CD4-positive, alpha-beta T cell (primary cell): ENCODE data around the gene SRGAP1. TPM values are rescaled to one million over a fixed set of nuclear protein-coding genes. Genes with fewer than 3 reads are reported as not detected.

Experiments used
- ATAC-seq: fragments of 200-7000 bp; cut with Tn5 transposase; one replicate; pipeline ENCODE4 v1.10.0; 2022; ENCODE audit warnings: mild to moderate bottlenecking; ENCODE audit not compliant: poor library complexity
- CTCF ChIA-PET: fragments of 350-600 bp; sonication (Branson Sonifier 250); formaldehyde crosslinking; loops from one replicate; lab custom pipeline; 2021; ENCODE audit warnings: antibody characterized with exemption, inconsistent platforms; lab: Charles Lee
- POLR2A ChIA-PET: fragments of 350-600 bp; sonication (Branson Sonifier 250); formaldehyde crosslinking; loops from one replicate; lab custom pipeline; 2021; ENCODE audit warnings: antibody characterized with exemption, inconsistent platforms; lab: Charles Lee
- DNase-seq, 14 experiments: peaks; one replicate each; pipeline ENCODE4 v3.0.0-alpha.2; 2013 to 2020; ENCODE audit warnings: mixed read lengths in 2 of 14
- H3K27ac ChIP-seq, 2 donors: one replicate each; pipeline versions ENCODE4 v1.5.1 to v1.7.0; 2013; ENCODE audit warnings: low read length in 2 of 2, low read depth in 1 of 2, mild to moderate bottlenecking in 1 of 2
- H3K27me3 ChIP-seq, 2 experiments: 1 replicate in 1 of 2; 2 replicates in 1 of 2; pipeline versions ENCODE4 v1.6.1 to v1.7.0; 2013; ENCODE audit warnings: low read length in 2 of 2, control low read depth in 1 of 2, mild to moderate bottlenecking in 1 of 2, moderate library complexity in 1 of 2; ENCODE audit not compliant: insufficient read depth in 2 of 2, control insufficient read depth in 1 of 2
- H3K36me3 ChIP-seq: one replicate; pipeline ENCODE4 v1.6.1; 2013; ENCODE audit warnings: low read length, control low read depth; ENCODE audit not compliant: insufficient read depth
- H3K4me1 ChIP-seq: one replicate; pipeline ENCODE4 v1.6.1; 2013; ENCODE audit warnings: low read length, control low read depth; ENCODE audit not compliant: insufficient read depth
- H3K4me3 ChIP-seq: one replicate; pipeline ENCODE4 v1.5.1; 2013; ENCODE audit warnings: mild to moderate bottlenecking, low read length, moderate library complexity
- H3K9me3 ChIP-seq, 2 experiments: 1 replicate in 1 of 2; 2 replicates in 1 of 2; pipeline versions ENCODE4 v1.6.1 to v1.7.0; 2013; ENCODE audit warnings: low read length in 2 of 2, mild to moderate bottlenecking in 2 of 2, control low read depth in 1 of 2, moderate library complexity in 1 of 2; ENCODE audit not compliant: control insufficient read depth in 1 of 2, insufficient read depth in 1 of 2
- H3K27ac Mint-ChIP-seq: one replicate; pipeline ENCODE4 v1.8.0; 2020; ENCODE audit warnings: mixed read lengths
- H3K27me3 Mint-ChIP-seq: one replicate; pipeline ENCODE4 v1.8.0; 2021; ENCODE audit warnings: mixed read lengths
- H3K36me3 Mint-ChIP-seq: one replicate; pipeline ENCODE4 v1.8.0; 2021; ENCODE audit warnings: low read depth, mixed read lengths
- H3K4me1 Mint-ChIP-seq: one replicate; pipeline ENCODE4 v1.8.0; 2021; ENCODE audit warnings: low read depth, mixed read lengths
- H3K4me3 Mint-ChIP-seq: one replicate; pipeline ENCODE4 v1.8.0; 2020; ENCODE audit warnings: mild to moderate bottlenecking, mixed read lengths
- H3K9me3 Mint-ChIP-seq: one replicate; pipeline ENCODE4 v1.8.0; 2020; ENCODE audit warnings: mixed read lengths
- intact Hi-C, 2 experiments: fragments of 100-400 bp; cut with DNase I in 1 of 2; cut with micrococcal nuclease in 1 of 2; formaldehyde crosslinking; loops; one replicate each; pipeline versions ENCODE4 v1.15.1 to v1.9.0; 2023 to 2025; cut with DNase I, micrococcal nuclease
- total RNA-seq, 174 experiments: library from RNA in 2 of 174; stranded (reverse) in 2 of 174; gene quantifications; one replicate each; pipeline ENCODE4 v1.2.3 and lab custom pipeline; 2021 to 2026
- TF ChIP-seq, protein P1 (sequence below): fragments of 200-600 bp; IDR thresholded peaks from one replicate; pipeline ENCODE4 v1.8.0; 2022; ENCODE audit warnings: antibody characterized with exemption, mild to moderate bottlenecking

SRGAP1 gene
- total RNA-seq, 2 experiments from 2014 or later = 0.03 TPM; not detected in 1

DNA sequence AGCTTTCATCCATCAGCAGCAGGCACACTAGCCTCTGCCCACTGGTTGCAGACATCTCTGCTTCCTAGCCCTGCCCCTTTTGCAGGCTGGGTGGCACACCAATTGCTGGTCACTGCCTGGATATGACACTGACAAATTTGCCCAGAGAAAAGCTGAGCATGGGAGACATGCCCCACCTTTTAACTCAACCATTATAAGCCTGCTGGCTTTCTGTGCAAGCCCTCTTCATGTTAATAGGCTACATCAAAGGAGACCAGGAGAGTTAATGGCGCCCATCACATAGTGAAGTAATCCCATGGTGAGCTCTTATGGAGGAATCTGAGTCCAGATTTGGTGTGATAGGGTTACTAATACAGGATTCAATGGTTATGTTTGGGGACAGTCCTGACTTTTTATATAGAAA, 238.4 kb downstream of the SRGAP1 start:
- H3K4me3 Mint-ChIP-seq = no peak overlapping the region
- DNase-seq (no peak), ATAC-seq (no peak)
- no peaks in the 10 kb centered on the region for H3K36me3 Mint-ChIP-seq
- no peak overlapping the region for H3K27ac Mint-ChIP-seq
- no peaks in the 10 kb centered on the region for H3K4me1 Mint-ChIP-seq
- no peak overlapping the region for H3K27ac ChIP-seq
- TF ChIP-seq, protein P1, sequence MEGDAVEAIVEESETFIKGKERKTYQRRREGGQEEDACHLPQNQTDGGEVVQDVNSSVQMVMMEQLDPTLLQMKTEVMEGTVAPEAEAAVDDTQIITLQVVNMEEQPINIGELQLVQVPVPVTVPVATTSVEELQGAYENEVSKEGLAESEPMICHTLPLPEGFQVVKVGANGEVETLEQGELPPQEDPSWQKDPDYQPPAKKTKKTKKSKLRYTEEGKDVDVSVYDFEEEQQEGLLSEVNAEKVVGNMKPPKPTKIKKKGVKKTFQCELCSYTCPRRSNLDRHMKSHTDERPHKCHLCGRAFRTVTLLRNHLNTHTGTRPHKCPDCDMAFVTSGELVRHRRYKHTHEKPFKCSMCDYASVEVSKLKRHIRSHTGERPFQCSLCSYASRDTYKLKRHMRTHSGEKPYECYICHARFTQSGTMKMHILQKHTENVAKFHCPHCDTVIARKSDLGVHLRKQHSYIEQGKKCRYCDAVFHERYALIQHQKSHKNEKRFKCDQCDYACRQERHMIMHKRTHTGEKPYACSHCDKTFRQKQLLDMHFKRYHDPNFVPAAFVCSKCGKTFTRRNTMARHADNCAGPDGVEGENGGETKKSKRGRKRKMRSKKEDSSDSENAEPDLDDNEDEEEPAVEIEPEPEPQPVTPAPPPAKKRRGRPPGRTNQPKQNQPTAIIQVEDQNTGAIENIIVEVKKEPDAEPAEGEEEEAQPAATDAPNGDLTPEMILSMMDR = no peak
- H3K36me3 ChIP-seq = no peaks in the 10 kb centered on the region
- no peaks in the 10 kb centered on the region for H3K9me3 Mint-ChIP-seq
- CTCF ChIA-PET = no interaction called here
- peaks cover 15% of the 10 kb centered on the region for H3K27me3 Mint-ChIP-seq
- H3K9me3 ChIP-seq = no peaks in the 10 kb centered on the region
- H3K4me3 ChIP-seq = no peak overlapping the region
- intact Hi-C loops = no loop called here
- no peaks in the 10 kb centered on the region for H3K27me3 ChIP-seq
- POLR2A ChIA-PET = no interaction called here
- H3K4me1 ChIP-seq = no peaks in the 10 kb centered on the region

DNA sequence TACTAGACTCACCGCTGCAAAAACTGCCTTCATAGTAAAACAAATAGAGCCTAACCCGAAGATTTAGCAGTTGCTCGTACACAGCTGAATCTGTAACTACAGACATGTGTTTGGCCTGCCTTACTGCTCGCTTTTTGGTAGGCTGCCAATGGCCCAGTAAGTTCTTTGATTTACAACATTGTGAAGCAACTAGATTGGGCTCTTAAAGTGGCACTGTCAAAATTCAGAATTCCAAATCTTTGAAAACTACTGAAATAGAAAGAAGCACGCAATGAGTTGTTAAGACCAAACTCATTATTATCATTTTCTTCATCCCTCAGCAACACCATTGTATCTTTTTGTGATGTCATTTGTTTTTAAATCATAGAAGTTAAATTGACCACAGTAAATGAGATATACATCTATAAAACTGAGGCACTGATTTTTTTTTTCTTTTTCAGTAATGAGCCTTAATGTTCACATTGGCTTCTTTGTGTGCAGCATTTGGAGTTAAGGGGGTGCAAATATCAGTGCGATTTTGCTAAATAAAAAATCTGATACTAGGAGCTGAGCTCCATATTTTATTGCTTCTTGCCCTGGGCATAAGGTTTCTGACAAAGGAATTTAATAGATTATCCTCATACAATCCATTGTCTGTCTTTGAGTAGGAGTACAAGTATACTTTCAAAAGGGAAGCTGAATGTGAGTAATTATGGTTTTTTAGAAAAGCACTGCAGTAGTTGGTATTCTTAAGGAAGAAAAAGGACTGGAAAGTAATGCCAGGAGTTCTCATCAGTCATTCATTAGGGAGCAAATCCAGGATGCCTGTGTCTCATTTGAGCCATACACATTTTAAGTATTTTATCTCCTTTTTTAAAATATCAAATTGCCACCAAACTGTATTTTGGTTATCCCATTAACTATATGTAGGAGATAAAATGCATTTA, 239.0 kb downstream of the SRGAP1 start:
- TF ChIP-seq, protein P1 = no peak
- Mint-ChIP-seq H3K27ac (no peak overlapping the region), H3K27me3 (peaks cover 15% of the 10 kb centered on the region), H3K36me3 (no peaks in the 10 kb centered on the region), H3K4me3 (no peak overlapping the region), H3K9me3 (no peaks in the 10 kb centered on the region), H3K4me1 (no peaks in the 10 kb centered on the region)
- ATAC-seq = no peak
- H3K4me3 ChIP-seq = no peak overlapping the region
- no peak overlapping the region for H3K27ac ChIP-seq
- H3K9me3 ChIP-seq = no peaks in the 10 kb centered on the region
- ChIA-PET POLR2A (no interaction called here), CTCF (no interaction called here)
- H3K36me3 ChIP-seq = no peaks in the 10 kb centered on the region
- no peaks in the 10 kb centered on the region for H3K4me1 ChIP-seq
- H3K27me3 ChIP-seq = no peaks in the 10 kb centered on the region
- intact Hi-C loops = no loop called here
- DNase-seq = no peak

DNA sequence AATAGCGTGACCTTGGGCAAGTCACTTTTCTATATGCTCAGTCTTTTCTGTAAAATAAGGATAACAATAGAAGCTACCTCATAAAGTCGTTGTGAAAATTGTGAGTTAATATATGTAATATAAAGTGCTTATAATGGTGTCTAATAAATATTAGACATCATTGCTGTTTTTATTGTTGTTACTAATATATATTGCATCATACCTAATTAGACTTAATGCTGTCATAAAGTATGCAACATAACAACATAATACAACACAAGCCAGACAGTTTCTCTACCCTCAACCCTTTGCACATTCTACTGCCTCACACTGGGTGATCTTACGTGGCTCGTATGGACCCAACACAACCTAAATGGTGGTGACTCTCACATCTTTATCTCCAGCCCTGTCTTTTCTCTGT, 240.7 kb downstream of the SRGAP1 start:
- ATAC-seq = no peak

More for the DNA sequence above, 240.7 kb downstream of the SRGAP1 start:
- Mint-ChIP-seq H3K27ac (no peak overlapping the region), H3K4me1 (no peaks in the 10 kb centered on the region), H3K9me3 (no peaks in the 10 kb centered on the region), H3K36me3 (no peaks in the 10 kb centered on the region), H3K4me3 (no peak overlapping the region), H3K27me3 (peaks cover 19% of the 10 kb centered on the region)
- TF ChIP-seq, protein P1 = no peak
- Histone ChIP-seq H3K4me1 (no peaks in the 10 kb centered on the region), H3K4me3 (no peak overlapping the region), H3K36me3 (no peaks in the 10 kb centered on the region), H3K9me3 (no peaks in the 10 kb centered on the region), H3K27me3 (no peaks in the 10 kb centered on the region), H3K27ac (no peak overlapping the region)
- ChIA-PET POLR2A (no interaction called here), CTCF (no interaction called here)
- intact Hi-C loops = no loop called here
- no peak for DNase-seq
